ENCODE measurements around the gene RSRC2.
"Not testable (repeated sequence)": the region's sequence is repeated elsewhere in the genome, so short reads cannot be mapped to it uniquely, and the experiment has no call there.

Gene RSRC2

DNA sequence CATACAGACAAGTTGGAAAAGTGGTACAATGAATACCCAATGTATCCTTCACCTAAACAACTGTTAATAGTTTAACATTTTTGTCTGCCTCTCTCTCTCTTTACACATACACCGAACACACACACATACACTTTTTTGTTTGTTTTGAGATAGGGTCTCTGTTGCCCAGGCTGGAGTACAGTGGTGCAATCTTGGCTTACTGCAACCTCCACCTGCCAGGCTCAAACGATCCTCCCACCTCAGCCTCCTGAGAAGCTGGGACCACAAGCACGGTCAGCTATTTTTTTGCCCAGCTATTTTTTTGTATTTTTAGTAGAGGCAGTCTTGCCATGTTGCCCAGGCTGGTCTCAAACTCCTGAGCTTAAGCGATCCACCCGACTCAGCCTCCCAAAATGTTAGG lies 42.8 kb downstream of the RSRC2 start:
- DNase-seq = no peak

- DNase-seq = no peak
These were observed 44.9 kb downstream of the RSRC2 start for GRCh38 chr12:122481861-122482260.

DNA sequence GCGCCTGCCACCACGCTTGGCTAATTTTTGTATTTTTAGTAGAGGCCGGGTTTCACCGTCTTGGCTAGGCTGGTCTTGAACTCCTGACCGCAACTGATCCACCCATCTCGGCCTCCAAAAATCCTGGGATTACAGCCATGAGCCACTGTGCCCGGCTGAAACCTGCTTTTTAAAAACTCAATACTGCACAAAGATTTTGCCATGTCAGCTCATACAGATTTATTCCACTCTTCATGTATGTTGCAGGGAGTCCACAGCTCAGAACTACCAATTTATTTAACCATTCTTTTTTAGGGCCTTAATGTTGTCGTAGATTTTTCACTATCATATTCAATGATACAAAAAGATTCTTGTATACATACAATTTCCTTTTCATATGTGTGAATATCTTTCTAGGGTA lies 46.0 kb downstream of the RSRC2 start:
- DNase-seq = no peak

- no peak for DNase-seq
These were observed 52.4 kb downstream of the RSRC2 start for GRCh38 chr12:122474324-122474716.

DNA sequence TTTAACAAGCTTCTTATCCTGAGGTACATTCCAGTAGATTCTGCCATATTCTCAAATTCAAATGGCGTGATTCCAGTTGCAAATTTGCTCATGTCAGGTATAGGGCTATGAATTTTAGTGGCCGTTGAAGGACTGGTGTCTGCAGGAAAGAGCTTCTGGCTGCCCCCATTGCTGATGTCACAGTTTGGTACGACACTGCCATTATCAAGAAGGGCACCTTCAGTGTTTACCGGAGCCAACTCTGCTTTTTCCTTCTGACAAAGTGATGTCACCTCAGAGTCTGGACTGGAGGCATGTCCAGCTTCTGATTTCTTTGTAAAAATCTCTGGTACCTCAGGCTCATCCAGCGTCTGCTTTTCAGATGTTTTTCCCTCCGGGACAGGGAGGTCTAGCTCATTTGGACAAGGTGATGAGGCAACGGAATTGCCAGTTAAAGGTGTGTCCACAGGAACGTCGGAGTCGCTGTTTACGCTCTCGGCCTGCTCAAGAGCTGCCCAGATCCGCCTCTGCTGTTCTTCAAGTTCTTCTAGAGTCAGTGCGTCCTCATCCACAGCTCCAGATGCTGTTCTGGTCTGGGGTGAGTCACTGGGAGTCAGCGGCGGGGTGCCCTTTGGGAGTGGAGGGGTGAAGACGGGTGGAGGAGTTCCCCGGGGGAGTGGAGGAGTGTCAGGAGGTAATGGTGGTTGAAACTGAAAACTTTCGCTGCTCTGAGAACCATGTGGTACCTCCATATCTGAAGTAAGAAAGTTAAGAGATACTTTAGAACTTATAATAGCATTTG lies 53.0 kb downstream of the RSRC2 start:
- DNase-seq = peak; percentile 22

GRCh38 chr12:122471324-122472226 lies 55.2 kb downstream of the RSRC2 start:
- peak; percentile 78 for DNase-seq

- DNase-seq = not testable (repeated sequence)
These were observed 56.2 kb downstream of the RSRC2 start for GRCh38 chr12:122470576-122470975.

GRCh38 chr12:122469856-122470255 lies 56.9 kb downstream of the RSRC2 start:
- DNase-seq = not testable (repeated sequence)

GRCh38 chr12:122467983-122468382 lies 58.8 kb downstream of the RSRC2 start:
- no peak for DNase-seq

DNA sequence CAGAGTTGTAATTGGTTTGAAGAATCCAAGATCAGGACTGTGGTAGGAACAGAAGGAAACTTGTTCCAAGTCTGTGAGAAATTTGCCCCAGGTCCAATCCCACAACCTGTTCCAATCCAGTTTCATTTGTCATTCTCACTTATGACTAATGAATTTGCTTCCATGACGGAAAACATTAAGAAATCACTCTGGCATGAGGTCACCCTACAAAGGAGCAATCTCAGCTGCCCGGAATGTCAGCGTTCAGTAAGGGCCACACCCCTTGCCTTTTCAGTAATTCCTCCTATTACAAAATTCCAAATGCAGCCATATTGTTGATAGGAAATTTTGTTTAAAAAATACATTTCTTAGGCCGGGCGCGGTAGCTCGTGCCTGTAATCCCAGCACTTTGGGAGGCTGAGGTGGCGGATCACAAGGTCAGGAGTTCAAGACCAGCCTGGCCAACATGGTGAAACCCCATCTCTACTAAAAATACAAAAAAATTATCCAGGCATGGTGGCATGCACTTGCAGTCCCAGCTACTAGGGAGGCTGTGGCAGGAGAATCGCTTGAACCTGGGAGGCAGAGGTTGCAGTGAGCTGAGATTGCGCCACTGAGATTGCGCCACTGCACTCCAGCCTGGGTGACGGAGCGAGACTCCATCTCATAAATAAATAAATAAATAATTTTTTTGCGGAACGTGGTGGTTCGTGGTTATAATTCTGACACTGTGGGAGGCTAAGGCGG lies 62.3 kb downstream of the RSRC2 start:
- DNase-seq = peak; percentile 89

DNA sequence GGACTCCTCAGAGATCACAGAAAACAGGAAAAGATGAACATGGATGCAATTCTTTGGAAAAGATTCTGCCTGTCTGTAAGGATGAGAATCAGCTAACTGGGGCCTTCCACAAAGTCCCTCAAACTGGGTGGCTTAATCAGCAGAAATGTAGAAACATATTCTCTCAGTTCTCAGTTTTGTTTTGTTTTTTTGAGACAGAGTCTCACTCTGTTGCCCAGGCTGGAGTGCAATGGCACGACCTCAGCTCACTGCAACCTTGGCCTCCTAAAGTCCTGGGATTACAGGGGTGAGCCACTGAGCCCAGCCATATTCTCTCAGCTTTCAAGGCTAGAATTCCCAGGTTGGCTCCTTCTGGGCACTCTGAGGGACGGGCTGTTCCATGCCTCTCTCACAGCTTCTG lies 66.1 kb downstream of the RSRC2 start:
- DNase-seq = no peak

- no peak for DNase-seq
These were observed 66.7 kb downstream of the RSRC2 start for GRCh38 chr12:122460061-122460460.

DNA sequence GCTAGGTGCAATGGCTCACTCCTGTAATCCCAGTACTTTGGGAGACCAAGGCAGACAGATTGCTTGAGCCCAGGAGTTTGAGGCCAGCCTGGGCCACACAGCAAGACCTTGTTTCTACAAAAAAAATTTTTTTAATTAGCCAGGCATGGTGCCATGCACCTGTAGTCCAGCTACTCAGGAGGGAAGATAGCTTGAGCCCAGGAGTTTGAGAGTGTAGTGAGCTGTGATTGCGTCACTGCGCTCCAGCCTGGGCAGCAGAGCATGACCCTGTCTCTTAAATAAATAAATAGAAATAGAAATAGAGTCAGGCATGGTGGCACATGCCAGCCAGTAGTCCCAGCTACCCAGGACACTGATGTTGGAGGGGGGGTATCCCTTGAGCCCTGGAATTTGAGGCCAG lies 67.5 kb downstream of the RSRC2 start:
- peak; percentile 56 for DNase-seq

DNA sequence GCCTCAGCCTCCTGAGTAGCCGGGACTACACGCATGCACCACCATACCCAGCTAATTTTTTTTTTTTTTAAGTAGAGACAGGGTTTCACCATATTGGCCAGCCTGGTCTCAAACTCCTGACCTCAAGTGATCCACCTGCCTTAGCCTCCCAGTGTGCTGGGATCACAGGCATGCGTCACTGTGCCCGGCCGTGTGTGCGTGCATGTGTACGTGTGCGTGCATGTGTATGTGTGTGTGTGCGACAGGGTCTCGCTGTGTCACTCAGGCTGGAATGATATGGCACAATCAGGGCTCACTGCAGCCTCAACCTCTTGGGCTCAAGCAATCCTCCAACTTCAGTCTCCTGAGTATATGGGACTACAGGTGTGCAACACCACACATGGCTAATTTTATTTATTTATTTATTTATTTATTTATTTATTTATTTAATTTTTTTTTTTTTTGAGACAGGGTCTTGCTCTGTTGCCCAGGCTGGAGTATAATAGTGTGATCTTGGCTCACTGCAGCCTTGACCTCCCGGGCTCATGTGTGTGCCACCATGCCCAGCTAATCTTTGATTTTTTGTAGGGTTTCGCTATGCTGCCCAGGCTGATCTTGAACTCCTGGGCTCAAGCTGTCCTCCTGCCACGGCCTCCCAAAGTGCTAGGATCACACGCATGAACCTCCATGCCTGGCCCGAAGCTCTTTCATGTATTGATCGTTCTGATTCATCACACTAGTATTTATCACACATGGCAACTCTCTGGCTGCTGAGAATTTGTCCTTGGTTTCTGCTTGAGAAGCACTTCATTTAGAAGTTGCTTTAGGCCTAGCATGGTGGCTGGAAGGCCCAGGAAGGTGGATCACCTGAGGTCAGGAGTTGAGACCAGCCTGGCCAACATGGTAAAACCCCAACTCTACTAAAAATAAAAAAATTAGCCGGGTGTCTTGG lies 68.4 kb downstream of the RSRC2 start:
- no peak for DNase-seq

GRCh38 chr12:122457627-122458026 lies 69.1 kb downstream of the RSRC2 start:
- no peak for DNase-seq

- no peak for DNase-seq
These were observed 72.0 kb downstream of the RSRC2 start for GRCh38 chr12:122454739-122455138.

DNA sequence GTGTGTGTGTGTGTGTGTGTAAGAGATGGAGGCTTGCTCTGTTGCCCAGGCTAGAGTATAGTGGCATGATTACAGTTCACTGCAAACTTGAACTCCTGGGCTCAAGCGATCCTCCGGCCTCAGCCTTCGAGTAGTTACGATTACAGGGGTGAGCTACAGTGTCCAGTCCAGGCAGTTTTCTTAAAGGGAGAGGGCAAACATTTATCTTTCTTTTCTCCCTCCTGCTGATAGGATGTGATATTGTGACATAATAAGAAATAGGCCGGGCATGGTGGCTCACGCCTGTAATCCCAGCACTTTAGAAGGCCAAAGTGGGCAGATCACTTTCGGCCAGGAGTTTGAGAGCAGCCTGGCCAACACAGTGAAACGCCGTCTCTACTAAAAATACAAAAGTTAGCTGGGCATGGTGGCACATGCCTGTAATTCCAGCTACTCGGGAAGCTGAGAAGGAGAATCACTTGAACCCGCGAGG lies 72.5 kb downstream of the RSRC2 start:
- DNase-seq = no peak

Data from kidney glomerular epithelial cell (primary cell).